ENCODE data around the gene TTC34.

DNA sequence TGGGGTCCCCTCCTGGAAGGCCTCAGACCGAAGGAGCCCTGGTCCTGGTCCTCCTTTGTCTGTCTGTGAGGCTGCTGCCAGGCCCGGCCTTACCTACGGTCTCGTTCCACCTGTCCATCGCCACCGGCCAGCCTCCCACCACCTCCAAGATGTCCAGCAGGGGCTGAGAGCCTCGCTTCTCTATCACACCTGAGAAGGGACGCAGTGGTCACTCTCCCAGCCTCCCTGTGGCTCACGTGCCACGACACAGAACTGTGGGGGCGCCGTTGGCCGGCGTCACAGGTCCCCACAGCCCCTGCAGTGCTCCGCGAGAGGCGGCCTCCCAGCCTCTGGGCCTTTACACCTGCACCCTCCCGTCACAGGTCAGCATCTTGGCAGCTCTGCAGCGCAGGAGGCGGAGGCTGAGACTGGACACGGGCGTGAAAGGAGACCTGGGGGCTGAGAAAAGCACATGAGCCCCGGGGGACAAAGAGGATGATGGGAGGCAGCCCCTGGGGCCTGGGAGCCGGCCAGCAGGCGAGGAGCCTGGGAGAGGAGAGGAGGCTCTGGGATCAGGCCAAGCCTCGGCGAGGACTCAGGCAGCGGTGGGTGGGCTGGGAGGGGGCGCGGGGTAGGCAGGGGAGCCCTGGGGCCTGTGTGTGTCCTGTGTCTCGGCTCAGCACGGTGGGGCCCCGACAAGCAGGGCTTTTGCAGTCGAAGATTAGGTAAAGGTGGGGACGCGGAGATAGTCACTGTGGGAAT is 194.4 kb downstream of the TTC34 start:
- no peak for TF ChIP-seq CTCF (optimal IDR thresholded peaks at IDR 0.05 in 1 of 3, IDR thresholded peaks at IDR 0.05 in 1 of 3, conservative IDR thresholded peaks at IDR 0.05 in 1 of 3; ENCODE audit: extremely low read depth in 1 of 3, insufficient read depth in 2 of 3, low read length in 3 of 3)
- TF ChIP-seq EZH2 (IDR thresholded peaks at IDR 0.05; ENCODE audit: low read length) = no peak
